GM19324 (cell line): Measurements from ENCODE around the gene MRPL51.
A peak's percentile ranks its signal among the peaks of the same experiment; 100 is the strongest.
"Not testable (repeated sequence)": the region's sequence is repeated elsewhere in the genome, so short reads cannot be mapped to it uniquely, and the experiment has no call there.

Experiments used
- ATAC-seq: cut with Tn5 transposase; IDR thresholded peaks from one replicate; pipeline ENCODE4 v1.9.1; 2021; ENCODE audit warnings: mild to moderate bottlenecking, moderate library complexity; ENCODE audit not compliant: unreplicated experiment, low FRiP score

The MRPL51 gene

DNA sequence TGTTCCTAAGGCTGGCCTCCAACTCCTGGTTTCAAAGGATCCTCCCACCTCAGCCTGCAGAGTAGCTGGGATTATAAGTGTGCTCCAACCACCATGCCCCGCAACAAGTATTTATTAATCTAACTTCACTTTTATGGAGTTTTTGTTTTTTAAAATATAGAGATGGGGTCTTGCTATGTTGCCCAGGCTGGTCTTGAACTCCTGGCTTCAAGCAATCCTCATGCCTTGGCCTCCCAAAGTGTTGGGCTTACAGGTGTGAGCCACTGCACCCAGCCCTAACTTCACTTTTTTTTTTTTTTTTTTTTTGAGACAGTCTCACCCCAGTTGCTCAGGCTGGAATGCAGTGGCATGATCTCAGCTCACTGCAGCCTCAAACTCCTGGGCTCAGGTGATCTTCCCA is 2.4 kb downstream of the MRPL51 start:
- not testable (repeated sequence) for ATAC-seq

DNA sequence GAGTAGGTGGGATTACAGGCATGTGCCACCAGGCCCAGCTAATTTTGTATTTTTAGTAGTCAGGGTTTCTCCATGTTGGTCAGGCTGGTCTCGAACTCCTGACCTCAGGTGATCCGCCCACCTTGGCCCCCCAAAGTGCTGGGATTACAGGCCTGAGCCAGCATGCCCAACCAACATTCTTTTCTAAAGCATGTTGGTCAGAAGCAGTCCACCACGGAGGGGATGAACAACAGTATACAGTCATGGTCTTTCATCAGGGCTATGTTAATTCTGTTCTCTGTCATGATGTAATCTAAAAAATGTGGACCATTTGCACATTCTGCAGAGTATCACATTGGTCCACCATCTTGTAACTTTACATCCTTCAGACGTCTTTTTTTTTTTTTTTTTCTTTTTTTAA is 3.6 kb downstream of the MRPL51 start:
- ATAC-seq = no peak

DNA sequence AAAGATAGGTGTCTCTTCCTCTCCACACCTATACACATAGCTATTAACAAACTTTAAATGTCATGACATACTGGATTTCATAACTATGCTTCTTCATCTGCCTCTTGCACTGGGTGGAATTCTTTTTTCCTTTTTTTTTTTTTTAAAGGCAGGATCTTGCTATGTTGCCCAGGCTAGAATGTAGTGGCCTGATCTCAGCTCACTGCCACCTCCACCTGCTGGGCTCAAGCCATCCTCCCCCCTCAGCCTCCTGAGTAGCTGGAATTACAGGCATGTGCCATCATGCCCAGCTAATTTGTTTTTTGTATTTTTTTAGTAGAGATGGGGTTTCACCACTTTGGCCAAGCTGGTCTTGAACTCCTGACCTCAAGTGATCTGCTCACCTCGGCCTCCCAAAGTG is 4.8 kb downstream of the MRPL51 start:
- no peak for ATAC-seq

DNA sequence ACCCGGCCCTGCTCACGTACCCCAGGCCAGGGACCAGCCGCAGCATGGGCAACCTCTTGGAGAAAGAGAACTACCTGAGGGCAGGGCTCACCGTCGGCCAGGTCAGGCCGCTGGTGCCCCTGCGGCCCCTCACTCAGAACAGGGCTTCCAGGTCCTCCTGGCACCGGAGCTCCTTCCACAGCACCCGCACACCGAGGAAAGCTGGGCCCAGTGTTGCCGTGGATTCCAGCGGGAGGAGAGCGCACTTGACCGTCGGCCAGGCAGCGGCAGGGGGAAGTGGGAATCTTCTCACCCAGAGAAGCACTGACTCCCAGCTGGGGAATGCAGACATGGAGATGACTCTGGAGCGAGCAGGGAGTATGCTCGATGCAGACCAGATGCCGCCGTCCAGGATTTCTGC is 14.6 kb downstream of the MRPL51 start:
- ATAC-seq = no peak

DNA sequence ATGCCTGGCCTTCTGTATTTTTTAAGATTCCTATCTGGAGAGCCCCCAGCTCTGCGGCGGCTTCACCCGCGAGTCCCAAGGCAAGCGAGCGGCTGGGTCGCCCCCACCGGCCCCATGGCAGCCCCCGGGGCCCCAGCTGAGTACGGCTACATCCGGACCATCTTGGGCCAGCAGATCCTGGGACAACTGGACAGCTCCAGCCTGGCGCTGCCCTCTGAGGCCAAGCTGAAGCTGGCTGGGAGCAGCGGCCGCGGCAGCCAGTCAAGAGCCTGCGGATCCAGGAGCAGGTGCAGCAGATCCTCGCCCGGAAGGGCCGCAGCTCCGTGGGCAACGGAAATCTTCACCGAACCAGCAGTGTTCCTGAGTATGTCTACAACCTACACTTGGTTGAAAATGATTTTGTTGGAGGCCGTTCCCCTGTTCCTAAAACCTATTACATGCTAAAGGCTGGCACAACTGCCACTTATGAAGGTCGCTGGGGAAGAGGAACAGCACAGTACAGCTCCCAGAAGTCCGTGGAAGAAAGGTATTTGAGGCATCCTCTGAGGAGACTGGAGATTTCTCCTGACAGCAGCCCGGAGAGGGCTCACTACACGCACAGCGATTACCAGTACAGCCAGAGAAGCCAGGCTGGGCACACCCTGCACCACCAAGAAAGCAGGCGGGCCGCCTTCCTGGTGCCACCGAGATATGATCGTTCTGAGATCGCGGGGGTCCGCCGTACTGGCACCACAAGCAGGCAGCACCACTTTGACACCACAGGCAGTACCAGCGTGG is 15.3 kb downstream of the MRPL51 start:
- not testable (repeated sequence) for ATAC-seq

DNA sequence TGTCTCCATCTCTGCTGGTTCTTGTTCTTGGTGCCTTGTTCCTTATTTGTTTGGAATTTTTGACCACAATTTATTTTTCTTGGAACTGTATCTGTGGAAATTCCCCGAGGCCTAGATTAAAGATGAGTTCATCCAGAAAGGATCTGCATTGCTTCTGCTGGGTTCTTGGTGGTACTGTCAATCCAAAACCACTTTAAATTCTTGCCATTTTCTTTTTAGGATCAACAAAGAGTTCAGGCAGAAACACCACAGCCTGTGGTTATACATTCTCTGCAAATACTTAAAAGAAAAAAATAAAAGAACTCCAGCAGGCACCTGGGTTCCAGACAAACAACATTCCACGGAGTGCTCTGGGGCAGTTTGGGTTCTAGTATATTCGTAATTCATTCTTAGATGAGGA is 16.6 kb downstream of the MRPL51 start:
- no peak for ATAC-seq

DNA sequence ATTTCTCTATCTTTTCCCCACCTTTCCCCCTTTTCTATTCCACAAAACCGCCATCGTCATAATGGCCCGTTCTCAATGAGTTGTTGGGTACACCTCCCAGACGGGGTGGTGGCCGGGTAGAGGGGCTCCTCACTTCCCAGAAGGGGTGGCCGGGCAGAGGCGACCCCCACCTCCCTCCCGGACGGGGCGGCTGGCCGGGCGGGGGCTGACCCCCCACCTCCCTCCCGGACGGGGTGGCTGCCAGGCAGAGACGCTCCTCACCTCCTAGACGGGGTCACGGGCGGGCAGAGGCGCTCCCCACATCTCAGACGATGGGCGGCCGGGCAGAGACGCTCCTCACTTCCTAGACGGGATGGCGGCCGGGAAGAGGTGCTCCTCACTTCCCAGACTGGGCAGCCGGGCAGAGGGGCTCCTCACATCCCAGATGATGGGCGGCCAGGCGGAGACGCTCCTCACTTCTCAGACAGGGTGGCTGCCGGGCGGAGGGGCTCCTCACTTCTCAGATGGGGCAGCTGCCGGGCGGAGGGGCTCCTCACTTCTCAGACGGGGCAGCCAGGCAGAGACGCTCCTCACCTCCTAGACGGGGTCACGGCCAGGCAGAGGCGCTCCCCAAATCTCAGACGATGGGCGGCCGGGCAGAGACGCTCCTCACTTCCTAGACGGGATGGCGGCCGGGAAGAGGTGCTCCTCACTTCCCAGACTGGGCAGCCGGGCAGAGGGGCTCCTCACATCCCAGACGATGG is 17.7 kb downstream of the MRPL51 start:
- not testable (repeated sequence) for ATAC-seq

DNA sequence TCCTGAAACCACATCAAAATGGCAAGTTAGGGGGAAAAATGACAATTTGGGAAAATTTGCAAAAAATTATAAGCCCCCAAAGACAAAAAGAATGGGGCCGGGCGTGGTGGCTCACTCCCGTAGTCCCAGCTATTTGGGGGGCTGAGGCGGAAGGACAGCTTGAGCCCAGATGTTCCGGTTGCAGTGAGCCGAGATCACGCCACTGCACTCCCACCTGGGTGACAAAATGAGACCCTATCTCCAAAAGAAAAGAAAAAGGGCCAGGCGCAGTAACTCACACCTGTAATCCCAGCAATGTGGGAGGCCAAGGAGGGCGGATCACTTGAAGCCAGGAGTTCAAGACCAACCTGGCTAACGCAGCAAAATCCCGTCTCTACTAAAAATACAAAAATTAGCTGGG is 20.6 kb downstream of the MRPL51 start:
- no peak for ATAC-seq

DNA sequence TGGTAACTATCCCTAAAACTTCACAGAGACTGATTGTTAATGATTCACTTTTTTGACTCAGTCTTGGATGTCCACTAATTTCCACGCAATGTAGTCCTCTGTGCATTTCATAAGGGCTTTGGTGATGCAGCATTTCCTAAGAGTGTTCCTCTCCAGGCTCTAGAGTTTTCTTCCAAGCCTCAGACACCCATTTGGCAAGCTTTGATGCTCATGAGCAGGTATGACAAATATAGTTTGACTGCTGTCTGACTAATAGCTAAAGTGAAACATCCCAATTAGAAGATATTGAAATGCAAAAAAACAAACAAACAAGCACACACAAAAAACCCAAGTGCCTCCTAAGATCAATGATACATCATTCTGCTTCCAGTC is 21.1 kb downstream of the MRPL51 start:
- ATAC-seq = no peak

DNA sequence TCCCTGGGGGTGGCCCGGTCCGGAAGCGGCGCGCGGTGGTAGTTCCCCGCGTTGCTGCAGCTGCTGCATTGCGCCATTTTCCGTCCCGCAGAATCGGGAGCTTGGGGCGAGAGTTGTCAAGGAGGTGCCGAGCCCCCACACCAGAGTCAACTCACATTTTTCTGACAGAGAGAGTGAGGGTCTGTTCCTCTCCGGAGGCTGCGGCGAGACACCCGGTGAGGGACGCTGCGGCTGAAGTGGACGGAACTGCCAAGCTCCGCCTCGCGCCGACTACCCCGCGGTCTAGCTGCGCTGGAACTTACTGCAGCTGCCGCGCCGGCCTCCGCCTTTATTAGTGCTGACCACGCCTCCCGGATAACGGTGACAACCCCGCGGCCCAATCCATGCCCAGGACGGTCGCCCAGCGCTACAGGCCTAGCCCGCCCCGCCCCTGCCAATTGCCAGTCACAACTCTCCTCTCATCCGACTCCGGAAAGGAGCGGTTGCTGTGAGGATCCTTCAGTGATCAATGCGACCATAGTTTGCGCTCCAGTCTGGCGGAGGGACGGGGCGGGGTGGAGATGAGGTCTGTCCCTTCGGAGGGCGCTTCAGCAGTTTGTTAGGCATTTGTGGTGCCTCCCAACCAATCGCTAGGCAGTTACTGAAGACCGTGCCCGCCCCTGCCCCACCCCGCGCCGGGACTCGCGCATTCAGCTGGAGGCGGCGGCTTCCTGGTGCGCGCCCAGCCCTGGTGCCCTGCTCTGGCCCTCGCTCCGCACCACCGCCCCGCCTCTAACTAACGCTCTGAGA is 22.5 kb downstream of the MRPL51 start, which contains the start of gene VAMP1:
Gene VAMP1, minus strand, starts transcription at position 303 of the 789 bp plus-strand sequence. Its CDS starts 146 bp downstream, at position 157.
- peak; percentile 89 for ATAC-seq

DNA sequence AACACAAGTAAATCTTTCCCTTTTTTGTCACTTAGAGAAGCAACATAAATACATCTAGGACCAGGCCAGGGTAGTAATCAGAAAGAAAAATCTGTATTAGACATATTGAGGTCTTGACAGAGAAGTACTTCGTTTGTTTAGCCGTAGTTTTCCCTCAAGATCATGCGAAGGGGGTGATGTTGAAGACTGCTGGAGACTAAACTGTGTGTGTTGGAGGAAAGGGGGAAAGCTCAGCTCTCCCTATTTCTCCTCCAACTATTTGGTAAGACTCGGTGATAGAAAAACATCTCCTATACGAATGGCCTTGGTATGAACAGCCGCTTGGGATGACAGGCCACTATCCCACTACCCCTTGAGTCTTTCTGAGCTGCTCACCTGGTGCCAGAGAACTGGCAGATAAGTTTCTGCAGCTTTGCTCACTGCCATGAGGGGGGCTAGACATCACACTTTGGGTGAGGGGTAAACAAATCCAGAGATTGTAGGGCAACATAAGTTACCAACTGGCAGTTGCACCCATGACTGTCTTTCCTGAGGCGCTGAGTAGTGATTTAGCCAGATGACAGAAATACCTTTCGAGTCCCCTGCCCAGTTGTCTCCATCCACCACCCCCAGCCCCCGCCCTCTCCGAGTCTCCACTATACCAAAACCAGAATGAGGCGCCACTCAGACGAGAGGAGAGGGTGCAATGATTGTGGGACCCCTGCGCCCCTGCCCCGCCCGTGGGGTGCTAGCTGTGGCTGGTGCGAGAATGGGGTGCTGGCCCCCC is 23.3 kb downstream of the MRPL51 start:
- ATAC-seq = no peak

DNA sequence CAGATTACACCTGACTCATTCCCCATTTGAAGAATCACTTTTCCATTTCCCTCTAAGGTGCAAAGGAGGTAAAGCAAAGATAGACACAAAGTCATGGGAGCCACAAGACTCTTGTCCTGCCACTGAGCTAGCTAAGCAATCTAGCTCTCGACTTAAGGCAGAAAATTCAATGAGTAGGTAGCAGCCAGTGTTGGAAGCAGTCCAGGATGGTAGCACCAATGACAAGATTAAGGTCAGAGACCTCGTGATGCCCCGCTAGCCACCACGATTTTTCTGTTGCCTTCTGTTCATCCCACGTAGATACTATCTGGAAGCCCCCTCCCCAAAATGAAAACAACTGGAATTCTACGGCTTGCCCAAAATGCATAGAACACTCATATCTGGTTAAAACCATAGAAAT is 24.0 kb downstream of the MRPL51 start:
- ATAC-seq = no peak

DNA sequence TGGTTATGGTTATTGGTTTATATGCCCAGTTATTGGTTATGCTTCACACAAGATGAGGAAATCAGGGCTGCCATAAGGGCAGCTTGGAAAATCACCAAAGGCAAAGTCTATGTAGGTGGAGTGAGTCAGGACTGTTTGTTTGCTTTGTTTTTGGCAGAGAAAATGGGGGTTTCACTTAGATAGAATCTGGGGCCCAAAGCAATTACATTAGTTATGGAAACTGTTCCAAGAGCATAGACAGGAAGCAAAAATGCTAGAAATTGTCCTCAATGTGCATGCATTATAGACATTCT is 24.8 kb downstream of the MRPL51 start:
- no peak for ATAC-seq

DNA sequence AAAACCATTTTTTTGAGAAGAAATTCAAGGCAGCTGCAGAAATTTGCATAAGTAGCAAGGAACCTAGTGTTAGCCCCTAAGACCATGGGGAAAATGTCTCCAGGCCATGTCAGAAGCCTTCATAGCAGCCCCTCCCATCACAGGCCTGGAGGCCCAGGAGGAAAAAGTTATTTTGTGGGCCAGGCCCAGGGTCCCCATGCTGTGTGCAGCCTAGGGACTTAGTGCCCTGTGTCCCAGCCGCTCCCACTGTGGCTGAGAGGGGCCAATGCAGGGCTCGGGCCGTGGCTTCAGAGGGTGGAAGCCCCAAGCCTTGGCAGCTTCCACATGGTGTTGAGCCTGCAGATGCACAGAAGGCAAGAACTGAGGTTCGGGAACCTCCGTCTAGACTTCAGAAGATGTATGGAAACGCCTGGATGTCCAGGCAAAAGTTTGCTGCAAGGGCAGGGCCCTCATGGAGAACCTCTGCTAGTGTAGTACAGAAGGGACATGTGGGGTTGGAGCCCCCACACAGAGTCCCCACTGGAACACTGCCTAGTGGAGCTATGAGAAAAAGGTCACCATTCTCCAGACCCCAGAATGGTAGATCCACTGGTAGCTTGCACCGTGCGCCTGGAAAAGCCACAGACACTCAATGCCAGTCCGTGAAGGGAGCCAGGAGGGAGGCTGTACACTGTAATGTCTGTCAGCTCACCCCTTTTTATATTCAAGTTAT is 25.3 kb downstream of the MRPL51 start:
- ATAC-seq = not testable (repeated sequence)

DNA sequence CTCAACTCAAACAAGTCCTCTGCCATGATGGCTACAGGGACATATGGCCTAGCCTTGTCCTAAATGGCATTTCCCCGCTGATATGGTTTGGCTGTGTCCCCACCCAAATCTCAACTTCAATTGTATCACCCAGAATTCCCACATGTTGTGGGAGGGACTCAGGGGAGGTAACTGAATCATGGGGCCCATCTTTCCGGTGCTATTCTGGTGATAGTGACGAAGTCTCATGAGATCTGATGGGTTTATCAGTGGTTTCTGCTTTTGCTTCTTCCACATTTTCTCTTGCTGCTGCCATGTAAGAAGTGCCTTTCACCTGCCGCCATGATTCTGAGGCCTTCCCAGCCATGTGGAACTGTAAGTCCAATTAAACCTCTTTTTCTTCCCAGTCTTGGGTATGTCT is 26.3 kb downstream of the MRPL51 start:
- ATAC-seq = not testable (repeated sequence)

DNA sequence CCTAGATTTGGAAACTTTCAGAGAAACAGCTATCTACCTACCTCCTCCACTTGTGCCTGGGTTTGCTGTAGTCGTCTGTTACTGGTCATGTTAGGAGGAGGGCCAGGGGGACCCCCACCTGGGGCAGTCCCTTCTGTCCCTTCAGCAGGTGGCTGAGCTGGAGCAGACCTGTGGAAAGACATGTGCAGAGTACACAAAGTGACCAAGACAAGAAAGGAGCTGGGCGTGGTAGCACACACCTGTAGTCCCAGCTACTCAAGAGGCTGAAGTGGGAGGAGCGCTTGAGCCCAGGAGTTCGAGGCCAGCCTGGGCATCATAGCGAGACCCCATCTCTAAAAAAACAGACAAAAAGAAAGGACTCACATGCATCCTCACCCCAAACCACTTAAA is 26.9 kb downstream of the MRPL51 start:
- ATAC-seq = no peak

DNA sequence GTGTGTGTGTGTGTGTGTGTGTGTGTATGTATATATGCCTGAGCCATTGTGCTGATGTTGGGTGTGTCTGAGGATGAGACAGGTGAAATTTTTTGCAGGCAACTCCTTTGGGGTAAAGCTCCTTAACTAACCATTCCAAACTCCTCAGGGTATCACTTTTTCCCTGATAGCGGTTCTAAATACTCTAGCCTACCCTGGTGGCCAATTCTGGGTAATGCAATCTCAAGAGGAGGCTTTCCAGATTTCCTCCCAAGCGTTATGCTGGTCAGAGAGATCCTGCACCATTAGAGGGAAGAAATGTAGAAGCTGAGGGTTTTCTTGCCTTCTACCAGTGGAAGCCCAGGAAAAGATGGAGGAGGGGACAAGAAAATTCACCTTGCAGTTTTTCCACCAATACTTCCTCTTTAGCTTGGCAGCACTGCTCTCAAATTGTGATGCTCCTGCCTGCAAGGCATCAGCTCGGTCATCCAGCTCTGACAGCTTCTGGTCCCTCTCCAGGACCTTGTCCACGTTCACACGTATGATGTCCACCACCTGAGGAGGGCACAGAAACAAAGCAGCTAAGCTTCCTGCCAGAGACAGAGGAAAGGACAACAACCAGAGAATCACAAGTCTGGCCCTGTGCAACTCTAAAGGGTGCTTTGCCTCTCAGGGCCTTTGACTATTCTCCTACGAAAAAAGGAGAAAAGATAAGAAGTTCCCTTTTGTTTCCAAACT is 27.4 kb downstream of the MRPL51 start:
- no peak for ATAC-seq

DNA sequence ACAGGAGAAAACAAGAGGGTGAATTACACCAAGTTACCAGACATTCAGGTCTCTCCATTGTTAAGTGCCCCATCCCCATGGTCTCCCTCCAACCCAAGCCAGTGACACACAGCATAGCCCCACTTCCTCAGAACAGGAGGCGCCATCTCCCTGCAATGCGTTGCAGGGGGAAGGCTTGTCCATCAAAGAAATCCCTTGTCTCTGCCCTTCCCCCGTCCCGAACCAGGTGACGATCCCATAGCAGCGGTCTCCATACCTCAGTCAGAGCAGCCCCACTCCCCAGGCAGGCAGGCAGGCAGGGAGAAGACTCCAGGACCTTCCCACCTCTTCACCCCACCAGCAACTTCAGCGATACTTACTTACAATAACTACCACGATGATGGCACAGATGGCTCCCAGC is 28.5 kb downstream of the MRPL51 start:
- ATAC-seq = no peak

DNA sequence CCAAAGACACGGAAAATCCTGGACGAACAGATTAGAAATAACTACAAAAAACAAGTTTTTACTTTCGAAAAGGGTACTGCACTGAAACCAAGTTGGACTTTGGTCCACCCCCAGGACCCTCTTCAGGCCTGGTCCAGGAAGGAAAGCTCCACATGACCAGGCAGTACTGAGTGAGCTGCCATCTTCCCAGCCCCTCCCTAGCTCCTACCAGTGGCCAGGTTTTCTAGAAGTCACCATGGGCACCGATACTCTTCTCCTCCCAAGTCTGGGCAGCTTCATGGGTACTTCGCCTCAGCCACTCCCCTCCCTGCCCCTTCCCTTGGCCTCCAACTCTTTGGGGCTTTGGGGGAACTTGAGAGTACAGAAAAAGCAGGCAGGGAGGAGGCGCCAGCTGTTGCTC is 29.2 kb downstream of the MRPL51 start:
- ATAC-seq = no peak
